HG02571 (cell line): ENCODE results near the gene PPP1R36.
A peak's percentile ranks its signal among the peaks of the same experiment; 100 is the strongest.
"Not testable (repeated sequence)": the region's sequence is repeated elsewhere in the genome, so short reads cannot be mapped to it uniquely, and the experiment has no call there.

ENCODE experiments used
- ATAC-seq: cut with Tn5 transposase; IDR thresholded peaks from one replicate; pipeline ENCODE4 v1.9.1; 2021; ENCODE audit warnings: mild to moderate bottlenecking, moderate library complexity; ENCODE audit not compliant: unreplicated experiment

The PPP1R36 gene

GRCh38 chr14:64518229-64518628 is 31.5 kb upstream of the PPP1R36 start:
- no peak for ATAC-seq

- no peak for ATAC-seq
Measured at GRCh38 chr14:64520699-64521098, 29.1 kb upstream of the PPP1R36 start.

GRCh38 chr14:64522591-64523355 is 27.0 kb upstream of the PPP1R36 start:
- ATAC-seq = no peak

GRCh38 chr14:64525354-64525753 is 24.4 kb upstream of the PPP1R36 start:
- ATAC-seq = no peak

GRCh38 chr14:64531567-64531966 is 18.2 kb upstream of the PPP1R36 start:
- ATAC-seq = no peak

GRCh38 chr14:64536488-64537245 is 13.1 kb upstream of the PPP1R36 start:
- no peak for ATAC-seq

- ATAC-seq = peak; percentile 95
Measured at GRCh38 chr14:64540208-64541202, 9.3 kb upstream of the PPP1R36 start, which contains the start of gene HSPA2. Gene HSPA2 (plus strand): TSS chr14:64540741. CDS start chr14:64540850, 109 bp downstream.

GRCh38 chr14:64541261-64541971 is 8.3 kb upstream of the PPP1R36 start:
- ATAC-seq = no peak

- ATAC-seq = no peak
Measured at GRCh38 chr14:64541972-64542835, 7.6 kb upstream of the PPP1R36 start.

- no peak for ATAC-seq
Measured at GRCh38 chr14:64542836-64543201, 6.9 kb upstream of the PPP1R36 start.

GRCh38 chr14:64544607-64545312 is 5.0 kb upstream of the PPP1R36 start:
- no peak for ATAC-seq

GRCh38 chr14:64549016-64549415 is 745 bp upstream of the PPP1R36 start:
- no peak for ATAC-seq

GRCh38 chr14:64550621-64551333 is 1.0 kb downstream of the PPP1R36 start:
- ATAC-seq = no peak

GRCh38 chr14:64554556-64554955 is 4.8 kb downstream of the PPP1R36 start:
- no peak for ATAC-seq

- ATAC-seq = no peak
Measured at GRCh38 chr14:64556526-64556925, 6.8 kb downstream of the PPP1R36 start.

GRCh38 chr14:64558216-64558615 is 8.5 kb downstream of the PPP1R36 start:
- not testable (repeated sequence) for ATAC-seq

GRCh38 chr14:64561631-64562030 is 11.9 kb downstream of the PPP1R36 start:
- ATAC-seq = no peak

- no peak for ATAC-seq
Measured at GRCh38 chr14:64562436-64562835, 12.7 kb downstream of the PPP1R36 start.
